Activated CD8-positive, alpha-beta T cell treated with anti-CD3 and anti-CD28 coated beads for 36 hours (primary cell): ENCODE results near the gene PDF. TPM values are rescaled to one million over a fixed set of nuclear protein-coding genes. Genes with fewer than 3 reads are reported as not detected.
A peak's percentile ranks its signal among the peaks of the same experiment; 100 is the strongest.

Source experiments
- ATAC-seq: fragments of 200-7000 bp; cut with Tn5 transposase; one replicate; pipeline ENCODE4 v1.10.0; 2021; ENCODE audit warnings: mild to moderate bottlenecking, moderate library complexity
- CTCF ChIA-PET: fragments of 350-600 bp; sonication (Branson Sonifier 250); formaldehyde crosslinking; loops from one replicate; lab custom pipeline; 2021; ENCODE audit warnings: antibody characterized with exemption; lab: Charles Lee
- POLR2A ChIA-PET: fragments of 350-600 bp; sonication (Branson Sonifier 250); formaldehyde crosslinking; loops from one replicate; lab custom pipeline; 2021; ENCODE audit warnings: antibody characterized with exemption; lab: Charles Lee
- DNase-seq: peaks from one replicate; pipeline ENCODE4 v3.0.0-alpha.2; 2020
- H3K27ac Mint-ChIP-seq: one replicate; pipeline ENCODE4 v1.8.0; 2021; ENCODE audit warnings: mild to moderate bottlenecking, mixed read lengths
- H3K27me3 Mint-ChIP-seq: one replicate; pipeline ENCODE4 v1.8.0; 2021; ENCODE audit warnings: mixed read lengths
- H3K36me3 Mint-ChIP-seq: one replicate; pipeline ENCODE4 v1.8.0; 2021; ENCODE audit warnings: low read depth, mixed read lengths
- H3K4me1 Mint-ChIP-seq: one replicate; pipeline ENCODE4 v1.8.0; 2021; ENCODE audit warnings: low read depth, mixed read lengths
- H3K4me3 Mint-ChIP-seq: one replicate; pipeline ENCODE4 v1.8.0; 2021; ENCODE audit warnings: mild to moderate bottlenecking, moderate library complexity, mixed read lengths
- H3K9me3 Mint-ChIP-seq: one replicate; pipeline ENCODE4 v1.8.0; 2021; ENCODE audit warnings: mixed read lengths
- intact Hi-C: fragments of 100-400 bp; cut with micrococcal nuclease; formaldehyde crosslinking; loops from one replicate; pipeline ENCODE4 v1.10.0; 2022
- total RNA-seq, 2 experiments: library from RNA; stranded (reverse); gene quantifications; one replicate each; pipeline ENCODE4 v1.2.3, GENCODE V29; 2021
- TF ChIP-seq, protein P1 (sequence below): fragments of 200-600 bp; IDR thresholded peaks from one replicate; pipeline ENCODE4 v1.8.0; 2022; ENCODE audit warnings: antibody characterized with exemption, mild to moderate bottlenecking

PDF gene, protein sequence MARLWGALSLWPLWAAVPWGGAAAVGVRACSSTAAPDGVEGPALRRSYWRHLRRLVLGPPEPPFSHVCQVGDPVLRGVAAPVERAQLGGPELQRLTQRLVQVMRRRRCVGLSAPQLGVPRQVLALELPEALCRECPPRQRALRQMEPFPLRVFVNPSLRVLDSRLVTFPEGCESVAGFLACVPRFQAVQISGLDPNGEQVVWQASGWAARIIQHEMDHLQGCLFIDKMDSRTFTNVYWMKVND
- total RNA-seq: 10 to 100 TPM; 16.1 to 19.5 TPM

DNA sequence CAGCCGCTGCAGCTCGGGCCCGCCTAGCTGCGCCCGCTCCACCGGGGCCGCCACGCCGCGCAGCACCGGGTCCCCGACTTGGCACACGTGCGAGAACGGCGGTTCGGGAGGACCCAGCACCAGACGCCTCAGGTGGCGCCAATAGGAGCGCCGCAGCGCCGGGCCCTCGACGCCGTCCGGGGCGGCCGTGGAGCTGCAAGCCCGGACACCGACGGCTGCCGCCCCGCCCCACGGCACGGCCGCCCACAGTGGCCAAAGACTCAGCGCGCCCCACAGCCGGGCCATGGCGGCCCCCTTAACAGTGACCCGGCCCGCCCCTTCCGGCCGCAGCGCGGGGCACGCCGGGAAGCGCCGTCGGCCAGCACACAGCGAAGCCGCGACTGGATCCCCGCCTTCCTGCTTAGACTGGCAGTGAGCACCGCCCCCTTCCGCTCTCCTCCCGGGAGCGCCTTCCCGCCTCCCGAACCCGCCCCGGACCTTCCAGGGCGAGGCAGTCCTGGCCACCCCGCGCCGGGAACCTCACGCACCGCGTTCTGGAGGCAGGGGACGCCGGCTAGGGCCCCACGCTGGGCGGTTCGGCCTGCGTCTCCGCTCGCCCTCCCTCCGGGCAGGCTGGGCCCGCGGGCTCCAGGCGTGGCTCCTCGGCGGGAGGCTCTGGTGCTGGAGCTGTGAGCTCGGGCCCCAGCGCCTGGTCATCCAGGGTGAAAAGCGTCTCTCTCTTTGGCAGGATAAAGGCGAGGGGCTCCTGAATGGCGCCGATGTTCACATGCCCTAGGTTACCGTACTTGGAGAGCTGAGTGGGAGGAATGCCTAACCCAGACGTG lies at the start of gene PDF:
TSS of gene PDF (minus strand) at position 303 of the 824 bp plus-strand sequence. CDS start at position 285, 18 bp downstream.
- H3K27me3 Mint-ChIP-seq: no peaks in the 10 kb centered on the region
- peaks cover 61% of the 10 kb centered on the region for H3K36me3 Mint-ChIP-seq
- H3K4me1 Mint-ChIP-seq: peaks cover 40% of the 10 kb centered on the region
- ChIA-PET CTCF (interaction anchor here (4.4 kb wide), 1 partner anchor 9 kb away, joined by 28 read pairs; the partner anchor contains the start of genes COG8 and NIP7), POLR2A (interaction anchor here (1.0 to 7.2 kb wide), 8 partner anchors 9 to 234 kb away, joined by 3 to 93 read pairs (median 3); partner anchors contain the start of genes COG8 and NIP7)
- no peaks in the 10 kb centered on the region for H3K9me3 Mint-ChIP-seq
- TF ChIP-seq, protein P1, sequence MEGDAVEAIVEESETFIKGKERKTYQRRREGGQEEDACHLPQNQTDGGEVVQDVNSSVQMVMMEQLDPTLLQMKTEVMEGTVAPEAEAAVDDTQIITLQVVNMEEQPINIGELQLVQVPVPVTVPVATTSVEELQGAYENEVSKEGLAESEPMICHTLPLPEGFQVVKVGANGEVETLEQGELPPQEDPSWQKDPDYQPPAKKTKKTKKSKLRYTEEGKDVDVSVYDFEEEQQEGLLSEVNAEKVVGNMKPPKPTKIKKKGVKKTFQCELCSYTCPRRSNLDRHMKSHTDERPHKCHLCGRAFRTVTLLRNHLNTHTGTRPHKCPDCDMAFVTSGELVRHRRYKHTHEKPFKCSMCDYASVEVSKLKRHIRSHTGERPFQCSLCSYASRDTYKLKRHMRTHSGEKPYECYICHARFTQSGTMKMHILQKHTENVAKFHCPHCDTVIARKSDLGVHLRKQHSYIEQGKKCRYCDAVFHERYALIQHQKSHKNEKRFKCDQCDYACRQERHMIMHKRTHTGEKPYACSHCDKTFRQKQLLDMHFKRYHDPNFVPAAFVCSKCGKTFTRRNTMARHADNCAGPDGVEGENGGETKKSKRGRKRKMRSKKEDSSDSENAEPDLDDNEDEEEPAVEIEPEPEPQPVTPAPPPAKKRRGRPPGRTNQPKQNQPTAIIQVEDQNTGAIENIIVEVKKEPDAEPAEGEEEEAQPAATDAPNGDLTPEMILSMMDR: no peak
- intact Hi-C loops: loop anchor here (1.0 kb wide), 1 partner anchor 9 kb away; the partner anchor contains the start of genes COG8 and NIP7
- ATAC-seq (peak; percentile 97), DNase-seq (peak; percentile 85)
- H3K4me3 Mint-ChIP-seq: peak within 1 kb of the TSS; percentile 84
- H3K27ac Mint-ChIP-seq: peak within 1 kb of the TSS; percentile 87

DNA sequence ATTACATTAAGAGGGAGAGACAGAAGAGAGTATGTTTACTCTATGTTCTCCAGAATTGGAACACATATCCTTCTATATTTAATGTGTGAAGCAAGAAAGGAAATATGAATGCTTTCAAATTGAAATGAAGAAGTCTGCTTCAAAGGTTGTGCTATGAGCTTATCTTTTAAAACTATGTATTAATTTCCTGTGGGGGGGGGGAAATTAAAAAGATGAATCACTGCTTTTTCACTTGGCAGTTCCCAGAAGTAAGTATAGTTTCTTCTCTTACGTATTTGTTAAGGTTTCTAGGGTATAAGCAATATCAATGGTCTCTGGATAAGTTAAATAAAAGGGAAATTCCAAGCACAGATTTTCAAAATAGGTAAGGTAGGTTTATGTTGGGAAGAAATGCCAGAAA lies 48.4 kb upstream of the PDF start:
- TF ChIP-seq, protein P1: no peak
- H3K9me3 Mint-ChIP-seq: no peaks in the 10 kb centered on the region
- peaks cover 35% of the 10 kb centered on the region for H3K4me1 Mint-ChIP-seq
- CTCF ChIA-PET: interaction anchor here (0.9 to 2.6 kb wide), 3 partner anchors 9 to 77 kb away, joined by 3 to 13 read pairs (median 3); no protein-coding TSS in a partner anchor
- POLR2A ChIA-PET: interaction anchor here (0.7 to 0.8 kb wide), 4 partner anchors 37 to 313 kb away, joined by 3 read pairs; no protein-coding TSS in a partner anchor
- H3K27ac Mint-ChIP-seq: peak overlapping the region; percentile 71
- H3K27me3 Mint-ChIP-seq: no peaks in the 10 kb centered on the region
- peaks cover 58% of the 10 kb centered on the region for H3K36me3 Mint-ChIP-seq
- ATAC-seq: no peak
- intact Hi-C loops: no loop called here
- DNase-seq: no peak
- H3K4me3 Mint-ChIP-seq: no peak overlapping the region

DNA sequence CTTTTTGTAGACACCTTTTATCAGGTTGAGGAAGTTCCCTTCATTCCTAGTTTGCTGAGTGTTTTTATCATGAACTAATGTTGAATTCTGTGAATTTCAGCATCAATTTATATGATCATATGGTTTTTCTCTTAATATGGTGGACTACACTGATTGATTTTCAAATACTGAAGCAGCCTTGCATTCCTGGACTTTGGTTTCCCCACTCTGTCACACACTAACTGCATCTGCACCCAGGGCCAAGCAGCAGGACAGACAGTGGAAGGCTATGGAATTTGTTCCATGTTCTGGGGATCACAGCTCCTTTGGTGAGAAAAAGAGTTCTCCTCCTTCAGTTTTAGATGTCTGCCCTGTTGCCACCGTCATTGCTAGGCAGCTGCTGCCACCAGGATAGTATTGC lies 47.6 kb upstream of the PDF start:
- no peak overlapping the region for H3K4me3 Mint-ChIP-seq
- intact Hi-C loops: no loop called here
- H3K27ac Mint-ChIP-seq: peak overlapping the region; percentile 57
- ChIA-PET POLR2A (interaction anchor here (0.8 kb wide), 2 partner anchors 38 to 143 kb away, joined by 3 read pairs; no protein-coding TSS in a partner anchor), CTCF (interaction anchor here (2.6 kb wide), 1 partner anchor 17 kb away, joined by 13 read pairs; no protein-coding TSS in a partner anchor)
- DNase-seq (no peak), ATAC-seq (no peak)
- TF ChIP-seq, protein P1: no peak
- no peaks in the 10 kb centered on the region for H3K27me3 Mint-ChIP-seq
- H3K36me3 Mint-ChIP-seq: peaks cover 55% of the 10 kb centered on the region
- no peaks in the 10 kb centered on the region for H3K9me3 Mint-ChIP-seq
- H3K4me1 Mint-ChIP-seq: peaks cover 31% of the 10 kb centered on the region

DNA sequence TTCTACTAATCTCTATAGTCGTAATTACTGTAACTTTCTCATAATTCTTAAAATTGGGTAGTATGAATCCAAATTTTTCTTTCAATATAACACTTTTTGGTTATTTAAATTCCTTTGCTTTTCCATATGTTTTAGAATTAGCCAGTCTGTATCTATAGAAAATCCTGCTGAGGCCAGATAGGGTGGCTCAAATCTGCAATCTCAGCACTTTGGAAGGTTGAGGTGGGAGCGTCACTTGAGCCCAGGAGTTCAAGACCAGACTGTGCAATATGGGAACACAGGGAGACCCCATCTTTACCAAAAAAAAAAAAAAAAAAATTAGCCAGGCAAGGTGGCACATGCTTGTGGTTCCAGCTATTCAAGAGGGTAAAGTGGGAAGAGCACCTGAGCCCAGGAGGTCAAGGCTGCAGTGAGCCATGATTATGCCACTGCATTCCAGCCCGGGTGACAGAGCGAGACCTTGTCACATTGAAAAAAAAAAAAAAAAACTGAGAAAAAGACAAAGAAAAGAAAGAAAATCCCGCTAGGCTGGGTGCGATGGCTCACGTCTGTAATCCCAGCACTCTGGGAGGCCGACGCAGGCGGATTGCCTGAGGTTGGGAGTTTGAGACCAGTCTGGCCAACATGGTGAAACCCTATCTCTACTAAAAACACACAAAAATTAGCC lies 46.1 kb upstream of the PDF start:
- Mint-ChIP-seq H3K4me1 (peaks cover 24% of the 10 kb centered on the region), H3K36me3 (peaks cover 53% of the 10 kb centered on the region), H3K9me3 (no peaks in the 10 kb centered on the region), H3K27me3 (no peaks in the 10 kb centered on the region), H3K4me3 (no peak overlapping the region), H3K27ac (no peak overlapping the region)
- POLR2A ChIA-PET: interaction anchor here (0.6 kb wide), 1 partner anchor 1130 kb away, joined by 3 read pairs; no protein-coding TSS in a partner anchor
- no peak for DNase-seq
- CTCF ChIA-PET: interaction anchor here (1.4 kb wide), 1 partner anchor 19 kb away, joined by 4 read pairs; no protein-coding TSS in a partner anchor
- ATAC-seq: no peak
- intact Hi-C loops: no loop called here
- TF ChIP-seq, protein P1: no peak
